Stimulated activated naive CD4-positive, alpha-beta T cell (primary cell): Measurements from ENCODE around the gene DNAJC18.

Experiments used
- DNase-seq, 6 experiments: peaks; one replicate each; lab custom pipeline; 2025; lab: John Stamatoyannopoulos, UW

Gene DNAJC18

GRCh38 chr5:139403787-139404483, 35.4 kb downstream of the DNAJC18 start, which contains the start of gene SPATA24:
Gene SPATA24, minus strand, starts transcription at chr5:139404089. Its CDS starts 29 bp downstream, at chr5:139404060.
- peak; percentile 96 to 98 (median 98) for DNase-seq

GRCh38 chr5:139403418-139403786, 35.9 kb downstream of the DNAJC18 start:
- DNase-seq, result no peak

GRCh38 chr5:139402561-139403158, 36.7 kb downstream of the DNAJC18 start:
- no peak for DNase-seq

- no peak for DNase-seq
Measured at GRCh38 chr5:139401546-139401945, 37.8 kb downstream of the DNAJC18 start.

GRCh38 chr5:139399501-139400121, 39.7 kb downstream of the DNAJC18 start:
- DNase-seq, result no peak

GRCh38 chr5:139397921-139398320, 41.4 kb downstream of the DNAJC18 start:
- DNase-seq, result no peak

- no peak for DNase-seq
Measured at GRCh38 chr5:139396691-139397090, 42.6 kb downstream of the DNAJC18 start.

GRCh38 chr5:139395844-139396640, 43.3 kb downstream of the DNAJC18 start:
- DNase-seq, result no peak

- DNase-seq, result no peak
Measured at GRCh38 chr5:139394654-139395566, 44.4 kb downstream of the DNAJC18 start, which contains the start of gene PROB1. Gene PROB1, minus strand, starts transcription at chr5:139395104. Its CDS starts 23 bp downstream, at chr5:139395081.

GRCh38 chr5:139394123-139394653, 45.1 kb downstream of the DNAJC18 start:
- DNase-seq, result peak in 4 of 6 experiments; percentile 5 to 57 (median 41)

GRCh38 chr5:139393497-139394122, 45.7 kb downstream of the DNAJC18 start:
- DNase-seq, result peak in 1 of 6 experiments; percentile 57

- peak; percentile 35 to 67 (median 60) for DNase-seq
Measured at GRCh38 chr5:139392678-139393496, 46.4 kb downstream of the DNAJC18 start.

GRCh38 chr5:139392324-139392677, 47.0 kb downstream of the DNAJC18 start:
- DNase-seq, result peak in 1 of 6 experiments; percentile 39

GRCh38 chr5:139391570-139392323, 47.6 kb downstream of the DNAJC18 start:
- DNase-seq, result peak in 1 of 6 experiments; percentile 33

- DNase-seq, result no peak
Measured at GRCh38 chr5:139390639-139391569, 48.4 kb downstream of the DNAJC18 start.

- DNase-seq, result no peak
Measured at GRCh38 chr5:139389701-139390638, 49.4 kb downstream of the DNAJC18 start, which contains the start of gene MZB1. Gene MZB1, minus strand, starts transcription at chr5:139389913. Its CDS starts 57 bp downstream, at chr5:139389856.
